Mononuclear cell (primary cell): Measurements from ENCODE around the gene LGALS3BP. TPM values are rescaled to one million over a fixed set of nuclear protein-coding genes. Genes with fewer than 3 reads are reported as not detected.

Experiments
- H3K27me3 ChIP-seq: 2 replicates; pipeline ENCODE4 v1.6.0; 2011; ENCODE audit warnings: low read length, control low read depth; ENCODE audit not compliant: insufficient read depth
- H3K4me1 ChIP-seq: 2 replicates; pipeline ENCODE4 v1.5.1; 2011; ENCODE audit warnings: mild to moderate bottlenecking, low read length, control low read depth; ENCODE audit not compliant: insufficient read depth
- H3K4me3 ChIP-seq: 2 replicates; pipeline ENCODE4 v1.5.1; 2011; ENCODE audit warnings: mild to moderate bottlenecking, low read length, moderate library complexity
- H3K9me3 ChIP-seq: 2 replicates; pipeline ENCODE4 v1.5.1; 2011; ENCODE audit warnings: low read depth, mild to moderate bottlenecking, control low read depth, low read length
- total RNA-seq: library from RNA; depleted of rRNA; stranded (reverse); fragments of >200 nt; gene quantifications from one replicate; pipeline ENCODE4 v1.2.3, GENCODE V29; 2012

The LGALS3BP gene
- total RNA-seq, 1 donor = 20.5 TPM

GRCh38 chr17:78995761-78996451 is 16.2 kb upstream of the LGALS3BP start:
- H3K4me1 ChIP-seq = no peaks in the 10 kb centered on the region
- H3K27me3 ChIP-seq = no peaks in the 10 kb centered on the region
- no peaks in the 10 kb centered on the region for H3K9me3 ChIP-seq
- no peak overlapping the region for H3K4me3 ChIP-seq

GRCh38 chr17:78995022-78995760 is 15.5 kb upstream of the LGALS3BP start:
- Histone ChIP-seq H3K27me3 (no peaks in the 10 kb centered on the region), H3K4me1 (no peaks in the 10 kb centered on the region), H3K4me3 (no peak overlapping the region)

GRCh38 chr17:78993981-78994671 is 14.4 kb upstream of the LGALS3BP start:
- Histone ChIP-seq H3K4me3 (no peak overlapping the region), H3K27me3 (no peaks in the 10 kb centered on the region), H3K4me1 (no peaks in the 10 kb centered on the region), H3K9me3 (no peaks in the 10 kb centered on the region)

More at GRCh38 chr17:78995022-78995760, 15.5 kb upstream of the LGALS3BP start:
- H3K9me3 ChIP-seq = no peaks in the 10 kb centered on the region

- H3K9me3 ChIP-seq = no peaks in the 10 kb centered on the region
- no peaks in the 10 kb centered on the region for H3K27me3 ChIP-seq
- no peak overlapping the region for H3K4me3 ChIP-seq
Measured at GRCh38 chr17:78993241-78993956, 13.7 kb upstream of the LGALS3BP start.

GRCh38 chr17:78992542-78993212 is 13.0 kb upstream of the LGALS3BP start:
- Histone ChIP-seq H3K4me1 (peaks cover 9% of the 10 kb centered on the region), H3K27me3 (no peaks in the 10 kb centered on the region), H3K4me3 (no peak overlapping the region), H3K9me3 (no peaks in the 10 kb centered on the region)

More at GRCh38 chr17:78993241-78993956, 13.7 kb upstream of the LGALS3BP start:
- peaks cover 2% of the 10 kb centered on the region for H3K4me1 ChIP-seq

DNA sequence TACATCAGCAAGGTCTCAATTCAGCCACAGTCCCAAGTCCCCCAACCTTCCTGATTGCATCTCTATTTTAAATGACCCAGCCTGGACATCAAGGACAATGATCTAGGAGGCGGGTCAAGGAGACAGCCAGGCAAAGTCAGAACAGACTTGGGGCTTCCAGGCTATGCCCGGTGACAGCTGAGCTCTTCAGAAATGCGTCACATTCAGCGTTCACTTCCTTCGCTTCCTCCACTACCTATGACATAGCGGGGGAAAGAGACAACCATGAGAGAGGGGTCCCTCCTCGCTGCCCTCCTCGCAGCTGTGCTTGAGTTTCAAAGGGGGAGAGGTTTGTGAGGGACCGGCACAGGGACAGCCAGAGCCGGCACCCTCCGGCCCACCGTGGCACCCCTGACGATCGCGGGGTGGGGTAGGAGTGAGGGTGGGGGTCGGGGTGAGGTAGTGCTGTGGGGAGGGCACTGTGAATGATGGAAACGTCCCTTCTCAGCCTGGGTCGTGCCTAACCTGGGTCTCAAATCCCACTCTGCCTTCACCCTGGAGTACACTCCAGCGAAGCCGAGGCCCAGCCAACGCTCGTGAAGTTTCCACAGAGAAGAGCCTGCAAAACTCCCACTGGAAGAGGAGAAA is 12.3 kb upstream of the LGALS3BP start:
- Histone ChIP-seq H3K4me1 (peaks cover 15% of the 10 kb centered on the region), H3K9me3 (no peaks in the 10 kb centered on the region), H3K27me3 (no peaks in the 10 kb centered on the region), H3K4me3 (no peak overlapping the region)

DNA sequence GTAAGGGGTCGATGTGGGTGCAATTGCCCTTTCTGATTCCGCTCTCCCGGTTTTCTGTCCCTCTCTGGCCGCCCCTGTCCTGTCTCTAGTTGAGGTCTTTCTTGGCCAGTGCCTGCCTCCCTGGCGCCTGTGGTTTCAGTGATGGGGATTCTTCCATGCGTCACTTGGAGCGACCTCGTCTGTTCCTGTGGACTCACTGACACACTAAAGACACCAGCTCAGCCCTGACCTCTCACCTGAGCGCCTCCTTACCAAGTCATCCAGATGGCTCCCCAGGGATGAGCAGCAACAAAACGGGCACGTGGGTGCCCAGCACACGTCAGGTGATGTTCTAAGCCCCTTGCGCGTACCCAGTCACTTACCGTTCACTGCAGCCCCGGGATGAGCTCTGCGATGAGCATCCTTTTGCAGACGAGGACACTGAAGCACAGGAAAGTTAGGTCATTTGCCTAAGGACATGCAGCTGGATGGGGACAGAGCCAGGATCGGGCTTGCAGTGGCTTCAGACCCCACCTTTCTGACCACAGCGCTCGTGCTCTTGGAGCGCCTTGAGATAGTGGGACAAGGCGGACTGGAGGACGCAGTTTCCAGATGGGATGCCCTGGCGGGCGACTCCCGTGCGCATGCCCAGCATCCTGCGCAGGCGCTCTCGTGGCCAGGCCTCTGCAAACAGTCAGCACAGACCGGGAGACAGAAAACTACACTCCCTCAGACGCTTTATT is 11.5 kb upstream of the LGALS3BP start:
- peaks cover 24% of the 10 kb centered on the region for H3K4me1 ChIP-seq
- no peaks in the 10 kb centered on the region for H3K27me3 ChIP-seq
- no peak overlapping the region for H3K4me3 ChIP-seq
- H3K9me3 ChIP-seq = no peaks in the 10 kb centered on the region

DNA sequence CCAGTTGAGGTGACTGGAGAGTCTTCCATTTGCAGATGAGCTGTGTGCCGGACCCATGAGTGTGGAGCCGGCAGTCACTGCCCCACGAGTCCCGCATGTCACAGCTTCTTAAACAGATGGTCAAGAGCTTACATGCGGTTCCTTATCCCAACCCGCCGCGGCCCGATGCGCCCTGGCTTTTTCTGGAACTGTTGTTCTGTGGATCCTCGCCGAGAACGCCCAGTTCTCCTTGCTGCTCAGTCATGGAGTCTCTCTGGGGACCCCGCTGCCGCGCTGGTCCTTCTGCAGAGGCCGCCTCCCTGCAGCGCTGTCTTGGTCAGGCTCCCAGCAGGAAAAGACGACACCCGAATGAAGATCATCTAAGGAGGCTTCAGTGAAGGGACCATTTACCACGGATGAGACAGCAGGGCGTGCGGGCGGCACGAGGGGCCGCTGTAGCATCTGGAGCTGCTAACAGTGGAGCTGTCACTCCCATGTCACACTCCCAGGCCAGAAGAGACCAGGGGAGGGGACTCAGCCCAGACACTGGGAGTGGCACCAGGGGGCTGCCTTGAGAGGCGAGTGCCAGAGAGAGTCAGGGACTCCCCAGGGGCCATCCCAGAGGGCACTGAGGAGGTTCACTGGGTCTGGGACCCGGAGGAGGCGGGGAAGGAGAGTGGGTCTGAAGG is 10.8 kb upstream of the LGALS3BP start:
- no peaks in the 10 kb centered on the region for H3K27me3 ChIP-seq
- H3K9me3 ChIP-seq = no peaks in the 10 kb centered on the region
- H3K4me1 ChIP-seq = peaks cover 31% of the 10 kb centered on the region
- H3K4me3 ChIP-seq = no peak overlapping the region

- H3K4me3 ChIP-seq = no peak overlapping the region
- peaks cover 31% of the 10 kb centered on the region for H3K4me1 ChIP-seq
- no peaks in the 10 kb centered on the region for H3K27me3 ChIP-seq
- no peaks in the 10 kb centered on the region for H3K9me3 ChIP-seq
Measured at GRCh38 chr17:78988152-78988551, 8.4 kb upstream of the LGALS3BP start.

GRCh38 chr17:78986649-78987328 is 7.1 kb upstream of the LGALS3BP start:
- peak overlapping the region; percentile 9 for H3K4me3 ChIP-seq
- peaks cover 31% of the 10 kb centered on the region for H3K4me1 ChIP-seq
- no peaks in the 10 kb centered on the region for H3K9me3 ChIP-seq
- no peaks in the 10 kb centered on the region for H3K27me3 ChIP-seq

DNA sequence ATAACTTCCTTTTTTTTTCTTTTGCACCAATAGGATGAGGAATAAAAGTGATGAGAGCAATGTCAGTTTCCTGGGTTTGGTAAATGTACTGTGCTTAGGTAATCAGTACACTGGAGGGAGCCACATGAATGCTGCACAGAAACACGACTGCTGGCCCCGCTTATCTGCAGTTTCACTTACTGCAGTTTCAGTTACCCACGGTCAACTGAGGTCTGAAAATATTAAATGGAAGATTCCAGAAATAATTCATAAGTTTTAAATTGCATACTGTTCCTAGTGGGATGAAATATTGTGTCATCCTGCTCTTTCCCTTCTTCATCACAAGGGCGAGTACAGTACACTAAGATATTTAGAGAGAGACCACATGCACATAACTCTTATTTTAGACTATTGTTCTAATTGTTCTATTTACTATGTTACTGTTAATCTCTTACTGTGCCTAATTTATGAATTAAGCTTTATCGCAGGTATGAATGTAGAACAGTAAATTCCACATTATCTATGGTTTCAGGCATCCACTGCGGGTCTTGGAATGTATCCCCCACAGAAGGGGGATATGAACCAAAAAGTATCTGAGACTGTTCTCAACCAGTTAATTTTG is 6.4 kb upstream of the LGALS3BP start:
- Histone ChIP-seq H3K4me1 (peaks cover 31% of the 10 kb centered on the region), H3K9me3 (no peaks in the 10 kb centered on the region), H3K4me3 (peak overlapping the region; percentile 9), H3K27me3 (no peaks in the 10 kb centered on the region)

DNA sequence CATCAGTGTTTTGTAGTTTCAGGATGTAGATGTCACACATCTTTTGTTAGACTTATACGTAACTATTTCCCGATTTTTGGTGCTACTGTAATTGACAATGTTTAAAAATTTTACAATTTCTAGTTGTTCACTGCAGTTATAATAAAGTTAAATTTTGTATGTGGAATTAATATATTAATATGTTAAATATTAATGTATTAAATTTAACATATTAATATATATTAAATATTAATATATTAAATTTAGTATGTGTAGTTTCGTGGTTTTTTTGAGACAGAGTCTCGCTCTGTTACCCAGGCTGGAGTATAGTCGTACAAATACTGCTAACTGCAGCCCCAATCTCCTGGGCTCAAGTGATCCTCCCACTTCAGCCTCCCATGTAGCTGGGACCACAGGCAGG is 5.7 kb upstream of the LGALS3BP start:
- no peaks in the 10 kb centered on the region for H3K27me3 ChIP-seq
- peaks cover 35% of the 10 kb centered on the region for H3K4me1 ChIP-seq
- no peak overlapping the region for H3K4me3 ChIP-seq
- H3K9me3 ChIP-seq = no peaks in the 10 kb centered on the region
